ENCODE data around the gene PAPOLA. TPM values are rescaled to one million over a fixed set of nuclear protein-coding genes. Genes with fewer than 3 reads are reported as not detected.

PAPOLA gene
- total and polyA plus RNA-seq, 2 donors (not counting 1 experiment from before 2014, with no cell fraction given): 104 to 324 TPM

DNA sequence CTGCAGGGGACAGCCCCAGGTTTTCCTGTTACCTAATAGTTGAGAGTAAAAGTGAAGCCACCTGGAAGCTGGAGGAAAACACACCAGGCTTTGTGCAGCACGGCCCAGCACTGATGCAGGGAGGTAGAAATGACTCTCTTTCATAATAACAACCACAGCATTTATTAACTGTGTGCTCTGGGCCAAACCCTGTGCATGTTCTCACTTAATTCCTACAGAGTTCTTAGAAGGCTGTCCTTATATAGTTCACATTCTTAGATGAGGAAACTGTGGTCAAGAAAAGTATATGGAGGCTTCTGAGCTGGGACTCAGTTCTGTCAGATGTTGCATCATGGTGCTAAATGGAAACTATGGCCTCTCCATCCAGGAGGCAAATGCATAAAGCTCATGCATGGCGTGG, 100.0 kb downstream of the PAPOLA start:
- no peak overlapping the region for H3K27ac ChIP-seq (ENCODE audit: low read length in 2 of 2)
- Mint-ChIP-seq H3K9me3 (ENCODE audit: insufficient read depth) (no peaks in the 10 kb centered on the region), H3K27ac (no peak overlapping the region), H3K4me1 (peaks cover 1% of the 10 kb centered on the region), H3K4me3 (no peak overlapping the region), H3K27me3 (peaks cover 14% of the 10 kb centered on the region)
- H3K4me2 ChIP-seq (replicated peaks; ENCODE audit: low read depth, low read length, poor library complexity, severe bottlenecking): no peak overlapping the region
- H3K4me3 ChIP-seq (ENCODE audit: control extremely low read depth in 1 of 5, extremely low read depth in 1 of 5, insufficient read depth in 1 of 5, low read depth in 2 of 5, low read length in 4 of 5): no peak overlapping the region
- ChIA-PET POLR2A (no interaction called here), CTCF (no interaction called here)
- no peak for ATAC-seq (ENCODE audit: low read depth)
- H3K9me3 ChIP-seq (ENCODE audit: control extremely low read depth in 1 of 3, control insufficient read depth in 2 of 3, insufficient read depth in 1 of 3, low read length in 2 of 3): peaks cover 0 to 10% (median 0%) of the 10 kb centered on the region in 3 donors
- intact Hi-C loops (cut with micrococcal nuclease): no loop called here
- no peak for DNase-seq
- H3K79me2 ChIP-seq (ENCODE audit: control insufficient read depth, insufficient read depth, low read length): no peaks in the 10 kb centered on the region
- no peak overlapping the region for H3K9ac ChIP-seq (ENCODE audit: low read length)
- TF ChIP-seq, protein P1, sequence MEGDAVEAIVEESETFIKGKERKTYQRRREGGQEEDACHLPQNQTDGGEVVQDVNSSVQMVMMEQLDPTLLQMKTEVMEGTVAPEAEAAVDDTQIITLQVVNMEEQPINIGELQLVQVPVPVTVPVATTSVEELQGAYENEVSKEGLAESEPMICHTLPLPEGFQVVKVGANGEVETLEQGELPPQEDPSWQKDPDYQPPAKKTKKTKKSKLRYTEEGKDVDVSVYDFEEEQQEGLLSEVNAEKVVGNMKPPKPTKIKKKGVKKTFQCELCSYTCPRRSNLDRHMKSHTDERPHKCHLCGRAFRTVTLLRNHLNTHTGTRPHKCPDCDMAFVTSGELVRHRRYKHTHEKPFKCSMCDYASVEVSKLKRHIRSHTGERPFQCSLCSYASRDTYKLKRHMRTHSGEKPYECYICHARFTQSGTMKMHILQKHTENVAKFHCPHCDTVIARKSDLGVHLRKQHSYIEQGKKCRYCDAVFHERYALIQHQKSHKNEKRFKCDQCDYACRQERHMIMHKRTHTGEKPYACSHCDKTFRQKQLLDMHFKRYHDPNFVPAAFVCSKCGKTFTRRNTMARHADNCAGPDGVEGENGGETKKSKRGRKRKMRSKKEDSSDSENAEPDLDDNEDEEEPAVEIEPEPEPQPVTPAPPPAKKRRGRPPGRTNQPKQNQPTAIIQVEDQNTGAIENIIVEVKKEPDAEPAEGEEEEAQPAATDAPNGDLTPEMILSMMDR (IDR thresholded peaks at IDR 0.05): no peak
- TF ChIP-seq EZH2 (IDR thresholded peaks at IDR 0.05; ENCODE audit: borderline replicate concordance, insufficient read depth, low read depth, low read length, poor library complexity, severe bottlenecking): no peak
- H3K4me1 ChIP-seq (ENCODE audit: control insufficient read depth in 2 of 2, insufficient read depth in 2 of 2, low read length in 2 of 2): no peaks in the 10 kb centered on the region
- no peak overlapping the region for H2AFZ ChIP-seq (ENCODE audit: insufficient read depth, low read depth, low read length, poor library complexity, severe bottlenecking)
- H3K27me3 ChIP-seq (replicated peaks in 1 of 4; ENCODE audit: control extremely low read depth in 1 of 4, control insufficient read depth in 3 of 4, insufficient read depth in 4 of 4, low read length in 3 of 4): peaks cover 0 to 4% (median 0%) of the 10 kb centered on the region in 4 experiments
- H4K20me1 ChIP-seq (ENCODE audit: control insufficient read depth, insufficient read depth, low read length, poor library complexity, severe bottlenecking): no peaks in the 10 kb centered on the region
- H3K36me3 ChIP-seq (replicated peaks in 1 of 2; ENCODE audit: control extremely low read depth in 1 of 2, control insufficient read depth in 1 of 2, extremely low read depth in 1 of 2, insufficient read depth in 2 of 2, low read length in 1 of 2): no peaks in the 10 kb centered on the region
- 79% methylated on average over 1 of the region's 2 CpGs for WGBS (ENCODE audit: insufficient coverage)

DNA sequence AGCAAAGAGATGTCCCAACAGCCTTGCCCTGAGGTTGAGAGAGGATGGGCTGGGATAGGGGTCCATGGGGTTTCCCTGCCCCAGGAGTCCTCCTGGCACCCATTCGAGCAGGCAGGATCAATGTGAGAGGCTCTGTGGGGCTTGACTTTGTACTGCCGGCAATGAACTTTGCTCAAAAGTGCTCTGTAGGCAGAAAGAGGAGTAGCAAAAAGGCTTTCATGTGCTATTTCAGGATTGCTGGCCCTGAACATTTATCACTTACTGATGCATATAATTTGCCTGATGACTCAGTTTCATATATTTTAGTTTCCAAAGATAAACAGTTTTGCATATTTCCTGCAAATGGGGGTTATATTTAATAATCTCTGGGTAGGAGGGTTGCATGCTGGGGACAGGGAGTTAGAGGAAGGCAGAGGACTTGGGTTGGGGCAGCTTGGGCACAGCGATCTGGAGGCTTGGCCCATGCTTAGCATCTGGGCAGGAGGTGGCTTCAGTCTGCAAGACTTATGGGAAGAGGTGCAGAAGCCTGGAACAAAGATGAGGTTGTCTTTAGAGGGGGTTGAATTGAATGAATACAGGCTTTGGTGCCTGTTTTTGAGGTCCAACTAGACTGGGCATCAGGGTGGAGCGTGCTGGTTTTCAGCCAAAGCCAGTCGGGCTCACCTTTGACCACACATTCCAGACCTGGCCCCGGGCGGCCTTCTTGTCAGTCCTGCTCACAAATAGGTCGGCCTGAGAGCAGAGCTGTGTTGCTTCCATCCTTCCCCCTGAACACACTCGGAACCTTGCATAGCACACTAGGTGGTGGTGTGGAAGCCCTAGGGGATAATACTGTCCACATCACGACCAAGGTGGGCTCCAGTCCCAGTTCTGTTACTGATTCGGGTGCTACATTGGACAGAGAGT, 101.4 kb downstream of the PAPOLA start:
- Histone ChIP-seq H3K9me3 (ENCODE audit: control extremely low read depth in 1 of 3, control insufficient read depth in 2 of 3, insufficient read depth in 1 of 3, low read length in 2 of 3) (peaks cover 0 to 7% (median 0%) of the 10 kb centered on the region in 3 donors), H3K4me1 (ENCODE audit: control insufficient read depth in 2 of 2, insufficient read depth in 2 of 2, low read length in 2 of 2) (no peaks in the 10 kb centered on the region), H4K20me1 (ENCODE audit: control insufficient read depth, insufficient read depth, low read length, poor library complexity, severe bottlenecking) (no peaks in the 10 kb centered on the region), H3K27ac (ENCODE audit: low read length in 2 of 2) (no peak overlapping the region), H3K27me3 (replicated peaks in 1 of 4; ENCODE audit: control extremely low read depth in 1 of 4, control insufficient read depth in 3 of 4, insufficient read depth in 4 of 4, low read length in 3 of 4) (peaks cover 0 to 4% (median 0%) of the 10 kb centered on the region in 4 experiments), H3K36me3 (replicated peaks in 1 of 2; ENCODE audit: control extremely low read depth in 1 of 2, control insufficient read depth in 1 of 2, extremely low read depth in 1 of 2, insufficient read depth in 2 of 2, low read length in 1 of 2) (no peaks in the 10 kb centered on the region), H2AFZ (ENCODE audit: insufficient read depth, low read depth, low read length, poor library complexity, severe bottlenecking) (no peak overlapping the region), H3K79me2 (ENCODE audit: control insufficient read depth, insufficient read depth, low read length) (no peaks in the 10 kb centered on the region), H3K4me2 (replicated peaks; ENCODE audit: low read depth, low read length, poor library complexity, severe bottlenecking) (no peak overlapping the region), H3K9ac (ENCODE audit: low read length) (no peak overlapping the region), H3K4me3 (ENCODE audit: control extremely low read depth in 1 of 5, extremely low read depth in 1 of 5, insufficient read depth in 1 of 5, low read depth in 2 of 5, low read length in 4 of 5) (no peak overlapping the region)
- 88% methylated on average over 10 of the region's 11 CpGs for WGBS (ENCODE audit: insufficient coverage)
- TF ChIP-seq, protein P1 (IDR thresholded peaks at IDR 0.05): no peak
- TF ChIP-seq EZH2 (IDR thresholded peaks at IDR 0.05; ENCODE audit: borderline replicate concordance, insufficient read depth, low read depth, low read length, poor library complexity, severe bottlenecking): no peak
- POLR2A ChIA-PET: no interaction called here
- Mint-ChIP-seq H3K9me3 (ENCODE audit: insufficient read depth) (no peaks in the 10 kb centered on the region), H3K4me1 (peaks cover 1% of the 10 kb centered on the region), H3K27me3 (peaks cover 14% of the 10 kb centered on the region), H3K27ac (no peak overlapping the region), H3K4me3 (no peak overlapping the region)
- no peak for DNase-seq
- ATAC-seq (ENCODE audit: low read depth): no peak
- CTCF ChIA-PET: no interaction called here
- intact Hi-C loops (cut with micrococcal nuclease): no loop called here
